Naive thymus-derived CD4-positive, alpha-beta T cell (primary cell): ENCODE results near the gene CNPPD1. TPM values are rescaled to one million over a fixed set of nuclear protein-coding genes. Genes with fewer than 3 reads are reported as not detected.
A peak's percentile ranks its signal among the peaks of the same experiment; 100 is the strongest.

Source experiments
- ATAC-seq: fragments of 150-1000 bp; cut with Tn5 transposase; 2 replicates; pipeline ENCODE4 v1.10.0; 2021; ENCODE audit warnings: mild to moderate bottlenecking, moderate library complexity
- CTCF ChIA-PET: fragments of 350-600 bp; sonication (Branson Sonifier 250); formaldehyde crosslinking; loops from one replicate; lab custom pipeline; 2021; ENCODE audit warnings: antibody characterized with exemption; lab: Charles Lee
- POLR2A ChIA-PET: fragments of 350-600 bp; sonication (Branson Sonifier 250); formaldehyde crosslinking; loops from one replicate; lab custom pipeline; 2021; ENCODE audit warnings: antibody characterized with exemption, inconsistent platforms; lab: Charles Lee
- DNase-seq, 9 donors: peaks; one replicate each; pipeline versions ENCODE4 v3.0.0 to v3.0.0-alpha.2; 2020 to 2022; ENCODE audit warnings: mixed read lengths in 1 of 9
- H3K27ac ChIP-seq: one replicate; pipeline ENCODE4 v1.7.0; 2013; ENCODE audit warnings: mild to moderate bottlenecking, low read depth, low read length, moderate library complexity
- H3K27me3 ChIP-seq, 2 donors: one replicate each; pipeline ENCODE4 v1.7.0; 2013; ENCODE audit warnings: low read length in 2 of 2, mild to moderate bottlenecking in 2 of 2, moderate library complexity in 2 of 2; ENCODE audit not compliant: control insufficient read depth in 2 of 2, insufficient read depth in 2 of 2
- H3K36me3 ChIP-seq, 3 experiments: 1 replicate in 2 of 3; 2 replicates in 1 of 3; pipeline ENCODE4 v1.7.0; 2013; ENCODE audit warnings: low read length in 3 of 3, mild to moderate bottlenecking in 3 of 3, moderate library complexity in 1 of 3; ENCODE audit not compliant: insufficient read depth in 3 of 3, control insufficient read depth in 2 of 3
- H3K4me1 ChIP-seq, 2 donors: one replicate each; pipeline ENCODE4 v1.7.0; 2013; ENCODE audit warnings: low read length in 2 of 2, mild to moderate bottlenecking in 2 of 2, moderate library complexity in 1 of 2; ENCODE audit not compliant: control insufficient read depth in 2 of 2, insufficient read depth in 2 of 2
- H3K4me3 ChIP-seq: 2 replicates; pipeline ENCODE4 v1.7.0; 2013; ENCODE audit warnings: mild to moderate bottlenecking, low read length
- H3K9me3 ChIP-seq, 3 experiments: 1 replicate in 2 of 3; 2 replicates in 1 of 3; pipeline ENCODE4 v1.7.0; 2013; ENCODE audit warnings: low read length in 3 of 3; ENCODE audit not compliant: control insufficient read depth in 2 of 3
- H3K27ac Mint-ChIP-seq, 9 donors: one replicate each; pipeline ENCODE4 v1.8.0; 2020 to 2022; ENCODE audit warnings: mixed read lengths in 9 of 9, mild to moderate bottlenecking in 8 of 9, moderate library complexity in 5 of 9, inconsistent platforms in 2 of 9
- H3K27me3 Mint-ChIP-seq, 5 donors: one replicate each; pipeline ENCODE4 v1.8.0; 2021 to 2022; ENCODE audit warnings: mixed read lengths in 5 of 5, mild to moderate bottlenecking in 1 of 5
- H3K36me3 Mint-ChIP-seq, 5 donors: one replicate each; pipeline ENCODE4 v1.8.0; 2020 to 2022; ENCODE audit warnings: mixed read lengths in 5 of 5, mild to moderate bottlenecking in 3 of 5, inconsistent platforms in 1 of 5
- H3K4me1 Mint-ChIP-seq, 7 donors: one replicate each; pipeline ENCODE4 v1.8.0; 2020 to 2022; ENCODE audit warnings: mixed read lengths in 7 of 7, mild to moderate bottlenecking in 3 of 7, inconsistent platforms in 1 of 7
- H3K4me3 Mint-ChIP-seq, 10 donors: one replicate each; pipeline ENCODE4 v1.8.0; 2020 to 2022; ENCODE audit warnings: mild to moderate bottlenecking in 10 of 10, mixed read lengths in 10 of 10, moderate library complexity in 6 of 10, inconsistent platforms in 2 of 10
- H3K9me3 Mint-ChIP-seq, 11 donors: one replicate each; pipeline ENCODE4 v1.8.0; 2020 to 2022; ENCODE audit warnings: mixed read lengths in 11 of 11, mild to moderate bottlenecking in 4 of 11, inconsistent platforms in 1 of 11, moderate library complexity in 1 of 11
- intact Hi-C, 2 donors: fragments of 100-400 bp; cut with micrococcal nuclease; formaldehyde crosslinking; loops; one replicate each; pipeline ENCODE4 v1.15.1; 2023
- polyA plus RNA-seq, 2 donors: library from polyadenylated mRNA; unstranded; fragments of 300-500 nt; fragmentation: Illumina TruSeq; gene quantifications; one replicate each; pipeline ENCODE4 v1.2.3, GENCODE V29; 2021
- total RNA-seq, 6 experiments: library from RNA in 5 of 6; stranded (reverse) in 5 of 6; gene quantifications; 1 replicate in 5 of 6; 2 replicates in 1 of 6; pipeline ENCODE4 v1.2.3 and lab custom pipeline; 2021 to 2026

CNPPD1 gene
- total and polyA plus RNA-seq, 7 experiments from 2014 or later: 48.2 to 77.6 (median 64.5) TPM

GRCh38 chr2:219219784-219220532 is 43.2 kb upstream of the CNPPD1 start:
- ATAC-seq: no peak
- Histone ChIP-seq H3K9me3 (no peaks in the 10 kb centered on the region), H3K4me1 (peaks cover 13 to 14% of the 10 kb centered on the region in 2 donors), H3K27ac (no peak overlapping the region), H3K27me3 (no peaks in the 10 kb centered on the region), H3K36me3 (peaks cover 21 to 56% (median 29%) of the 10 kb centered on the region in 3 experiments), H3K4me3 (no peak overlapping the region)
- DNase-seq: no peak
- ChIA-PET CTCF (no interaction called here), POLR2A (interaction anchor here (1.0 to 5.0 kb wide), 13 partner anchors 9 to 75 kb away, joined by 3 to 49 read pairs (median 8); partner anchors contain the start of genes ANKZF1, ATG9A, CNPPD1 and DNAJB2)
- Mint-ChIP-seq H3K27me3 (no peaks in the 10 kb centered on the region), H3K9me3 (no peaks in the 10 kb centered on the region), H3K4me3 (peak overlapping the region in 8 of 10 donors; percentile 9 to 88 (median 66)), H3K36me3 (peaks cover 8 to 31% (median 21%) of the 10 kb centered on the region in 5 donors), H3K27ac (peak overlapping the region in 4 of 9 donors; percentile 33 to 81 (median 64)), H3K4me1 (peaks cover 2 to 31% (median 27%) of the 10 kb centered on the region in 7 donors)
- intact Hi-C loops: loop anchor here (1.0 to 2.0 kb wide), 7 partner anchors 9 to 75 kb away; partner anchors contain the start of genes DNAJB2 (in 2 of the 2), ANKZF1 (in 1 of the 2), ATG9A (in 1 of the 2) and NHEJ1 (in 1 of the 2)

- H3K27me3 Mint-ChIP-seq: no peaks in the 10 kb centered on the region
- peaks cover 9 to 25% (median 11%) of the 10 kb centered on the region in 5 donors for H3K36me3 Mint-ChIP-seq
- peaks cover 0 to 29% (median 24%) of the 10 kb centered on the region in 7 donors for H3K4me1 Mint-ChIP-seq
- peak within 1 kb of the TSS; percentile 65 for H3K27ac ChIP-seq
- peaks cover 13 to 55% (median 23%) of the 10 kb centered on the region in 3 experiments for H3K36me3 ChIP-seq
- no peaks in the 10 kb centered on the region for H3K9me3 ChIP-seq
- peak; percentile 72 to 90 (median 85) for DNase-seq
- H3K4me3 Mint-ChIP-seq: peak within 1 kb of the TSS; percentile 78 to 89 (median 82)
- peak; percentile 92 for ATAC-seq
- peaks cover 13 to 14% of the 10 kb centered on the region in 2 donors for H3K4me1 ChIP-seq
- H3K27me3 ChIP-seq: no peaks in the 10 kb centered on the region
- POLR2A ChIA-PET: interaction anchor here (0.7 to 5.0 kb wide), 18 partner anchors 7 to 169 kb away, joined by 3 to 49 read pairs (median 6); partner anchors contain the start of genes ANKZF1, ATG9A, CNPPD1 and DNAJB2
- intact Hi-C loops: loop anchor here (1.0 to 2.0 kb wide), 9 partner anchors 10 to 76 kb away; partner anchors contain the start of genes ANKZF1 (in 2 of the 2), ATG9A (in 2 of the 2), DNAJB2 (in 2 of the 2) and NHEJ1 (in 2 of the 2)
- H3K27ac Mint-ChIP-seq: peak within 1 kb of the TSS; percentile 61 to 86 (median 79)
- H3K9me3 Mint-ChIP-seq: no peaks in the 10 kb centered on the region
- CTCF ChIA-PET: interaction anchor here (1.3 kb wide), 1 partner anchor 60 kb away, joined by 4 read pairs; no protein-coding TSS in a partner anchor
- H3K4me3 ChIP-seq: peak within 1 kb of the TSS; percentile 60
Observed at GRCh38 chr2:219218732-219219701, 42.3 kb upstream of the CNPPD1 start, which contains the start of gene ABCB6. Gene ABCB6 (minus strand): TSS chr2:219218958. CDS start chr2:219218673, 285 bp downstream.

GRCh38 chr2:219218217-219218731 is 41.5 kb upstream of the CNPPD1 start:
- Histone ChIP-seq H3K4me3 (peak overlapping the region; percentile 60), H3K27ac (peak overlapping the region; percentile 65), H3K27me3 (no peaks in the 10 kb centered on the region), H3K4me1 (peaks cover 13 to 14% of the 10 kb centered on the region in 2 donors), H3K36me3 (peaks cover 6 to 50% (median 16%) of the 10 kb centered on the region in 3 experiments), H3K9me3 (no peaks in the 10 kb centered on the region)
- ChIA-PET CTCF (interaction anchor here (0.9 to 2.2 kb wide), 3 partner anchors 31 to 61 kb away, joined by 3 to 7 read pairs (median 4); no protein-coding TSS in a partner anchor), POLR2A (interaction anchor here (0.6 to 5.0 kb wide), 16 partner anchors 8 to 169 kb away, joined by 3 to 49 read pairs (median 6); partner anchors contain the start of genes ANKZF1, ATG9A, CNPPD1 and DNAJB2)
- ATAC-seq (peak; percentile 40), DNase-seq (peak in 3 of 9 donors; percentile 13 to 26 (median 17))
- peaks cover 0 to 29% (median 24%) of the 10 kb centered on the region in 7 donors for H3K4me1 Mint-ChIP-seq
- H3K36me3 Mint-ChIP-seq: peaks cover 6 to 20% (median 10%) of the 10 kb centered on the region in 5 donors
- peak overlapping the region; percentile 78 to 89 (median 82) for H3K4me3 Mint-ChIP-seq
- peak overlapping the region in 8 of 9 donors; percentile 59 to 86 (median 78) for H3K27ac Mint-ChIP-seq
- no peaks in the 10 kb centered on the region for H3K9me3 Mint-ChIP-seq
- intact Hi-C loops: loop anchor here (1.0 to 2.0 kb wide), 8 partner anchors 11 to 77 kb away; partner anchors contain the start of genes NHEJ1 (in 2 of the 2), ANKZF1 (in 1 of the 2), ATG9A (in 1 of the 2) and DNAJB2 (in 1 of the 2)
- no peaks in the 10 kb centered on the region for H3K27me3 Mint-ChIP-seq

GRCh38 chr2:219216535-219216915 is 39.8 kb upstream of the CNPPD1 start:
- Mint-ChIP-seq H3K36me3 (peaks cover 3 to 18% (median 8%) of the 10 kb centered on the region in 5 donors), H3K9me3 (no peaks in the 10 kb centered on the region), H3K4me3 (peak overlapping the region in 9 of 10 donors; percentile 5 to 68 (median 33)), H3K4me1 (peaks cover 0 to 34% (median 28%) of the 10 kb centered on the region in 7 donors), H3K27ac (peak overlapping the region in 3 of 9 donors; percentile 12 to 56 (median 46)), H3K27me3 (no peaks in the 10 kb centered on the region)
- intact Hi-C loops: no loop called here
- Histone ChIP-seq H3K27ac (no peak overlapping the region), H3K36me3 (peaks cover 0 to 34% (median 2%) of the 10 kb centered on the region in 3 experiments), H3K9me3 (no peaks in the 10 kb centered on the region), H3K4me1 (peaks cover 13 to 14% of the 10 kb centered on the region in 2 donors), H3K4me3 (no peak overlapping the region), H3K27me3 (no peaks in the 10 kb centered on the region)
- DNase-seq: no peak
- POLR2A ChIA-PET: interaction anchor here (0.6 to 2.1 kb wide), 7 partner anchors 11 to 45 kb away, joined by 3 to 17 read pairs (median 3); partner anchors contain the start of genes ATG9A, TUBA4A and TUBA4B
- no peak for ATAC-seq
- CTCF ChIA-PET: interaction anchor here (0.8 to 2.2 kb wide), 3 partner anchors 33 to 83 kb away, joined by 3 to 7 read pairs (median 5); no protein-coding TSS in a partner anchor

GRCh38 chr2:219215871-219216534 is 39.3 kb upstream of the CNPPD1 start:
- intact Hi-C loops: no loop called here
- Mint-ChIP-seq H3K4me1 (peaks cover 5 to 39% (median 30%) of the 10 kb centered on the region in 7 donors), H3K27me3 (no peaks in the 10 kb centered on the region), H3K36me3 (peaks cover 0 to 13% (median 4%) of the 10 kb centered on the region in 5 donors), H3K27ac (peak overlapping the region in 1 of 9 donors; percentile 56), H3K9me3 (no peaks in the 10 kb centered on the region), H3K4me3 (no peak overlapping the region)
- Histone ChIP-seq H3K4me1 (peaks cover 18% of the 10 kb centered on the region in 2 donors), H3K4me3 (no peak overlapping the region), H3K27me3 (no peaks in the 10 kb centered on the region), H3K36me3 (peaks cover 0 to 28% (median 2%) of the 10 kb centered on the region in 3 experiments), H3K27ac (no peak overlapping the region), H3K9me3 (no peaks in the 10 kb centered on the region)
- DNase-seq: no peak
- CTCF ChIA-PET: interaction anchor here (0.8 to 2.2 kb wide), 4 partner anchors 33 to 79 kb away, joined by 3 to 7 read pairs (median 4); no protein-coding TSS in a partner anchor
- ATAC-seq: no peak
- POLR2A ChIA-PET: interaction anchor here (0.8 to 17.4 kb wide), 7 partner anchors 10 to 45 kb away, joined by 3 to 343 read pairs (median 3); partner anchors contain the start of genes ATG9A, CNPPD1, GLB1L and SLC23A3
